ENCODE results near the gene HOXD9. TPM values are rescaled to one million over a fixed set of nuclear protein-coding genes. Genes with fewer than 3 reads are reported as not detected.

The HOXD9 gene
- total RNA-seq, 2 donors from 2014 or later = 0.33 to 1.6 TPM

GRCh38 chr2:176138923-176139660, 16.6 kb downstream of the HOXD9 start:
- ATAC-seq (no peak), DNase-seq (no peak)
- Histone ChIP-seq H3K4me1 (peaks cover 26% of the 10 kb centered on the region), H3K27me3 (peaks cover 0 to 50% of the 10 kb centered on the region in 2 donors), H3K4me3 (no peak overlapping the region), H3K9me3 (no peaks in the 10 kb centered on the region), H3K27ac (no peak overlapping the region), H3K36me3 (replicated peaks in 1 of 2; ENCODE audit: insufficient read depth in 1 of 2, low read depth in 2 of 2) (no peaks in the 10 kb centered on the region)
- TF ChIP-seq POLR2A (IDR thresholded peaks at IDR 0.05) = no peak
- TF ChIP-seq, protein P1, sequence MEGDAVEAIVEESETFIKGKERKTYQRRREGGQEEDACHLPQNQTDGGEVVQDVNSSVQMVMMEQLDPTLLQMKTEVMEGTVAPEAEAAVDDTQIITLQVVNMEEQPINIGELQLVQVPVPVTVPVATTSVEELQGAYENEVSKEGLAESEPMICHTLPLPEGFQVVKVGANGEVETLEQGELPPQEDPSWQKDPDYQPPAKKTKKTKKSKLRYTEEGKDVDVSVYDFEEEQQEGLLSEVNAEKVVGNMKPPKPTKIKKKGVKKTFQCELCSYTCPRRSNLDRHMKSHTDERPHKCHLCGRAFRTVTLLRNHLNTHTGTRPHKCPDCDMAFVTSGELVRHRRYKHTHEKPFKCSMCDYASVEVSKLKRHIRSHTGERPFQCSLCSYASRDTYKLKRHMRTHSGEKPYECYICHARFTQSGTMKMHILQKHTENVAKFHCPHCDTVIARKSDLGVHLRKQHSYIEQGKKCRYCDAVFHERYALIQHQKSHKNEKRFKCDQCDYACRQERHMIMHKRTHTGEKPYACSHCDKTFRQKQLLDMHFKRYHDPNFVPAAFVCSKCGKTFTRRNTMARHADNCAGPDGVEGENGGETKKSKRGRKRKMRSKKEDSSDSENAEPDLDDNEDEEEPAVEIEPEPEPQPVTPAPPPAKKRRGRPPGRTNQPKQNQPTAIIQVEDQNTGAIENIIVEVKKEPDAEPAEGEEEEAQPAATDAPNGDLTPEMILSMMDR (IDR thresholded peaks at IDR 0.05) = no peak
- intact Hi-C loops (cut with DNase I) = no loop called here
- 10 to 20% methylated on average over 28 of the region's 28 CpGs for WGBS, 2 donors

- H3K27me3 ChIP-seq = peaks cover 0 to 44% of the 10 kb centered on the region in 2 donors
- peak; percentile 31 for ATAC-seq
- no peak for DNase-seq
- intact Hi-C loops (cut with DNase I) = loop anchor here (5.0 to 10.0 kb wide), 2 partner anchors 317 to 405 kb away; no protein-coding TSS in a partner anchor
- H3K9me3 ChIP-seq = no peaks in the 10 kb centered on the region
- H3K27ac ChIP-seq = peak overlapping the region in 2 of 4 donors; percentile 26 to 27
- H3K4me3 ChIP-seq = no peak overlapping the region
- peaks cover 26% of the 10 kb centered on the region for H3K4me1 ChIP-seq
- WGBS, 2 donors = 8 to 15% methylated on average over 41 of the region's 41 CpGs
- TF ChIP-seq, protein P1 (IDR thresholded peaks at IDR 0.05) = no peak
- no peak for TF ChIP-seq POLR2A (IDR thresholded peaks at IDR 0.05)
- H3K36me3 ChIP-seq (replicated peaks in 1 of 2; ENCODE audit: insufficient read depth in 1 of 2, low read depth in 2 of 2) = no peaks in the 10 kb centered on the region
Measured at GRCh38 chr2:176139661-176140512, 17.4 kb downstream of the HOXD9 start.

DNA sequence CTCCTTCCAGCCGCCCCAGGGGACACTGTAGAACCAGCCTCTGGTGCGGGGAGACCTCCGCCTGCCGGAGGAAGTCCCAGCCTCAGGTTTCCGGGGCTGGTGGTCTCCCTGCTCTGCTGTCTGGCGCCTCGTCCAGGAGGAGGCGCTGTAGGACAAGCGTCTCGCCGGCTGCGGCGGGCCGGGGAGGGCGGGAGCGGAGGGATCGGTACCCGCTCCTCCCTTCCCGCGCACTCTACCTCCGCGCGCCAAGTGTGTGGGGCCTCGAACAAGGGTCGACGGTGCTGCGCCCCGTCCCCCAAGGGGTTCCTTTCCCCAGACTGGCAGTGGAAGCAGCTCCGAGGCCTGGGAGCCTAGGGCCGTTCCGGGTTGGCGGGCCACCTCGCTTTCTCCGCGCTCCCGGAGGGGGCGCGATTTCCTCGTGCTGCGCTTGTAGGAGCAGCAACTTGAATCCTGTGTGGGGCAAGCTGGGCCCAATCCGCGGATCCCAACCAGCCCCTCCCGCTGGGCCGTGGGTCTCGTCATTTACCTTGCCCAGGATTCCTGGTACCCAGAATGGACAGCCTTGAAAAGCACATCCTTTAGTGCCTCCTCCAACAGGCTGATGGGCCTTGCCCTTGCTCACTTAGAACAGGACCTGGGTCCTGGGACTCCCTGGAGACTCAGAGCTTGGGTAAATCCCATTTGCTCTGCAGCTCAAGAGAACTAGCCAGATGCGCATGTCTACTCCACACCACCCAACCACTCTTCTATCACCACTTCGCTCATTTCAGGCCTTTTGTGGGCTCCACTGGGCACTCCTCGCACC, 18.2 kb downstream of the HOXD9 start:
- WGBS, 2 donors = 8 to 60% methylated on average over 5 to 48 of the region's 48 CpGs
- H3K4me3 ChIP-seq = no peak overlapping the region
- peak; percentile 79 for ATAC-seq
- H3K36me3 ChIP-seq (replicated peaks in 1 of 2; ENCODE audit: insufficient read depth in 1 of 2, low read depth in 2 of 2) = no peaks in the 10 kb centered on the region
- H3K27me3 ChIP-seq = peaks cover 0 to 39% of the 10 kb centered on the region in 2 donors
- TF ChIP-seq POLR2A (IDR thresholded peaks at IDR 0.05) = no peak
- TF ChIP-seq, protein P1 (IDR thresholded peaks at IDR 0.05) = peak; percentile 75 to 92 (median 83)
- DNase-seq = peak; percentile 57 to 69 (median 63)
- H3K27ac ChIP-seq = peak overlapping the region in 2 of 4 donors; percentile 26 to 27
- intact Hi-C loops (cut with DNase I) = loop anchor here (5.0 to 10.0 kb wide), 2 partner anchors 317 to 404 kb away; no protein-coding TSS in a partner anchor
- no peaks in the 10 kb centered on the region for H3K9me3 ChIP-seq
- H3K4me1 ChIP-seq = peaks cover 25% of the 10 kb centered on the region

GRCh38 chr2:176142281-176142680, 19.8 kb downstream of the HOXD9 start:
- WGBS, 2 donors = 65 to 96% methylated on average over 2 of the region's 2 CpGs
- intact Hi-C loops (cut with DNase I) = loop anchor here (5.0 to 10.0 kb wide), 2 partner anchors 315 to 403 kb away; no protein-coding TSS in a partner anchor
- ATAC-seq = no peak
- TF ChIP-seq POLR2A (IDR thresholded peaks at IDR 0.05) = no peak
- TF ChIP-seq, protein P1 (IDR thresholded peaks at IDR 0.05) = no peak
- no peaks in the 10 kb centered on the region for H3K9me3 ChIP-seq
- H3K27me3 ChIP-seq = peaks cover 0 to 40% of the 10 kb centered on the region in 2 donors
- DNase-seq = no peak
- no peak overlapping the region for H3K4me3 ChIP-seq
- peaks cover 12% of the 10 kb centered on the region for H3K4me1 ChIP-seq
- H3K27ac ChIP-seq = no peak overlapping the region
- H3K36me3 ChIP-seq (replicated peaks in 1 of 2; ENCODE audit: insufficient read depth in 1 of 2, low read depth in 2 of 2) = no peaks in the 10 kb centered on the region

Data from body of pancreas (tissue), 4 donors.